WTC11 (cell line): Measurements from ENCODE around the gene PDZK1IP1. TPM values are rescaled to one million over a fixed set of nuclear protein-coding genes. Genes with fewer than 3 reads are reported as not detected.

Experiments
- ATAC-seq: fragments of 200-7000 bp; cut with Tn5 transposase; 2 replicates; pipeline ENCODE4 v1.10.0; 2021; ENCODE audit warnings: mild to moderate bottlenecking, moderate library complexity
- CTCF ChIA-PET: fragments of 300-600 bp; sonication (Branson Sonifier 250); formaldehyde crosslinking; loops from one replicate; lab custom pipeline; 2021; ENCODE audit warnings: antibody characterized with exemption; lab: Charles Lee
- POLR2A ChIA-PET: fragments of 350-600 bp; sonication (Branson Sonifier 250); formaldehyde crosslinking; loops from one replicate; lab custom pipeline; 2021; ENCODE audit warnings: antibody characterized with exemption; lab: Charles Lee
- DNase-seq: peaks from one replicate; pipeline ENCODE4 v3.0.0; 2021; ENCODE audit warnings: low spot score
- H3K27ac Mint-ChIP-seq: 2 replicates; pipeline ENCODE4 v1.8.0; 2021; ENCODE audit warnings: mixed read lengths
- H3K27me3 Mint-ChIP-seq: 2 replicates; pipeline ENCODE4 v1.8.0; 2021; ENCODE audit warnings: low read depth, mild to moderate bottlenecking, moderate library complexity, mixed read lengths
- H3K36me3 Mint-ChIP-seq: 2 replicates; pipeline ENCODE4 v1.8.0; 2021; ENCODE audit warnings: mixed read lengths
- H3K4me1 Mint-ChIP-seq: 2 replicates; pipeline ENCODE4 v1.8.0; 2022; ENCODE audit warnings: mixed read lengths
- H3K4me3 Mint-ChIP-seq: 2 replicates; pipeline ENCODE4 v1.8.0; 2021; ENCODE audit warnings: mild to moderate bottlenecking, moderate library complexity, mixed read lengths
- H3K9me3 Mint-ChIP-seq: 2 replicates; pipeline ENCODE4 v1.8.0; 2021; ENCODE audit warnings: mixed read lengths
- CDX4 ChIP-seq: fragments of 250-450 bp; sonication (Bioruptor Pico); IDR thresholded peaks from 2 replicates; pipeline ENCODE4 v1.9.0; 2021; ENCODE audit warnings: moderate library complexity, mild to moderate bottlenecking, inconsistent platforms, borderline replicate concordance
- CREM ChIP-seq: sonication (generic); formaldehyde crosslinking; IDR thresholded peaks from 2 replicates; pipeline ENCODE4 v1.8.1; 2022; ENCODE audit warnings: mild to moderate bottlenecking, missing genetic modification reagents, moderate library complexity
- CTCF ChIP-seq: fragments of 200-600 bp; IDR thresholded peaks from 2 replicates; pipeline ENCODE4 v1.8.0; 2022; ENCODE audit warnings: antibody characterized with exemption
- ELF4 ChIP-seq: sonication (generic); formaldehyde crosslinking; IDR thresholded peaks from 2 replicates; pipeline ENCODE4 v1.8.1; 2022; ENCODE audit warnings: low read depth, mild to moderate bottlenecking, moderate library complexity, missing genetic modification reagents
- ERG ChIP-seq: fragments of 250-450 bp; sonication (Bioruptor Pico); IDR thresholded peaks from 2 replicates; pipeline ENCODE4 v1.8.0; 2021; ENCODE audit warnings: mild to moderate bottlenecking
- MYBL2 ChIP-seq: sonication (generic); formaldehyde crosslinking; IDR thresholded peaks from 2 replicates; pipeline ENCODE4 v1.8.1; 2023; ENCODE audit warnings: mild to moderate bottlenecking, moderate library complexity, missing genetic modification reagents
- PRRX2 ChIP-seq: fragments of 250-450 bp; sonication (Bioruptor Pico); IDR thresholded peaks from 2 replicates; pipeline ENCODE4 v1.8.0; 2021; ENCODE audit warnings: mild to moderate bottlenecking
- RELA ChIP-seq: sonication (generic); formaldehyde crosslinking; IDR thresholded peaks from 2 replicates; pipeline ENCODE4 v1.8.1; 2022; ENCODE audit warnings: missing genetic modification reagents, mild to moderate bottlenecking, borderline replicate concordance
- ZNF121 ChIP-seq: sonication (generic); formaldehyde crosslinking; IDR thresholded peaks from 2 replicates; pipeline ENCODE4 v1.8.0; 2023; ENCODE audit warnings: missing genetic modification reagents
- ZNF281 ChIP-seq: sonication (generic); formaldehyde crosslinking; IDR thresholded peaks from 2 replicates; pipeline ENCODE4 v1.8.0; 2023; ENCODE audit warnings: mild to moderate bottlenecking, missing genetic modification reagents
- ZNF423 ChIP-seq: fragments of 250-450 bp; sonication (Bioruptor Pico); IDR thresholded peaks from 2 replicates; pipeline ENCODE4 v2.1.2; 2022; ENCODE audit warnings: mild to moderate bottlenecking, moderate library complexity
- total RNA-seq: library from RNA; stranded (reverse); gene quantifications from 3 replicates; pipeline ENCODE4 v1.2.3, GENCODE V29; 2021
- TF ChIP-seq, protein P1 (sequence below): sonication (generic); formaldehyde crosslinking; IDR thresholded peaks from 2 replicates; pipeline ENCODE4 v1.8.1; 2023; ENCODE audit warnings: mild to moderate bottlenecking, missing genetic modification reagents, borderline replicate concordance
- TF ChIP-seq, protein P2 (sequence below): sonication (generic); formaldehyde crosslinking; IDR thresholded peaks from 2 replicates; pipeline ENCODE4 v1.8.1; 2023; ENCODE audit warnings: mild to moderate bottlenecking, missing genetic modification reagents, moderate library complexity
- TF ChIP-seq, protein P3 (sequence below): sonication (generic); formaldehyde crosslinking; IDR thresholded peaks from 2 replicates; pipeline ENCODE4 v1.8.1; 2023; ENCODE audit warnings: mild to moderate bottlenecking, missing genetic modification reagents
- TF ChIP-seq, protein P4 (sequence below): fragments of 250-450 bp; sonication (Bioruptor Pico); conservative IDR thresholded peaks from 2 replicates; pipeline ENCODE4 v1.9.0; 2021; ENCODE audit warnings: mild to moderate bottlenecking
- TF ChIP-seq, protein P5 (sequence below): fragments of 250-450 bp; sonication (Bioruptor Pico); IDR thresholded peaks from 2 replicates; pipeline ENCODE4 v1.9.0; 2021; ENCODE audit warnings: mild to moderate bottlenecking

PDZK1IP1 gene
- total RNA-seq, 1 experiment from 2014 or later: not detected

- TF ChIP-seq CTCF (no peak), CREM (CRISPR knock-in tag) (no peak), ELF4 (no peak), ERG (CRISPR knock-in tag) (no peak), ZNF121 (no peak)
- TF ChIP-seq, protein P1, sequence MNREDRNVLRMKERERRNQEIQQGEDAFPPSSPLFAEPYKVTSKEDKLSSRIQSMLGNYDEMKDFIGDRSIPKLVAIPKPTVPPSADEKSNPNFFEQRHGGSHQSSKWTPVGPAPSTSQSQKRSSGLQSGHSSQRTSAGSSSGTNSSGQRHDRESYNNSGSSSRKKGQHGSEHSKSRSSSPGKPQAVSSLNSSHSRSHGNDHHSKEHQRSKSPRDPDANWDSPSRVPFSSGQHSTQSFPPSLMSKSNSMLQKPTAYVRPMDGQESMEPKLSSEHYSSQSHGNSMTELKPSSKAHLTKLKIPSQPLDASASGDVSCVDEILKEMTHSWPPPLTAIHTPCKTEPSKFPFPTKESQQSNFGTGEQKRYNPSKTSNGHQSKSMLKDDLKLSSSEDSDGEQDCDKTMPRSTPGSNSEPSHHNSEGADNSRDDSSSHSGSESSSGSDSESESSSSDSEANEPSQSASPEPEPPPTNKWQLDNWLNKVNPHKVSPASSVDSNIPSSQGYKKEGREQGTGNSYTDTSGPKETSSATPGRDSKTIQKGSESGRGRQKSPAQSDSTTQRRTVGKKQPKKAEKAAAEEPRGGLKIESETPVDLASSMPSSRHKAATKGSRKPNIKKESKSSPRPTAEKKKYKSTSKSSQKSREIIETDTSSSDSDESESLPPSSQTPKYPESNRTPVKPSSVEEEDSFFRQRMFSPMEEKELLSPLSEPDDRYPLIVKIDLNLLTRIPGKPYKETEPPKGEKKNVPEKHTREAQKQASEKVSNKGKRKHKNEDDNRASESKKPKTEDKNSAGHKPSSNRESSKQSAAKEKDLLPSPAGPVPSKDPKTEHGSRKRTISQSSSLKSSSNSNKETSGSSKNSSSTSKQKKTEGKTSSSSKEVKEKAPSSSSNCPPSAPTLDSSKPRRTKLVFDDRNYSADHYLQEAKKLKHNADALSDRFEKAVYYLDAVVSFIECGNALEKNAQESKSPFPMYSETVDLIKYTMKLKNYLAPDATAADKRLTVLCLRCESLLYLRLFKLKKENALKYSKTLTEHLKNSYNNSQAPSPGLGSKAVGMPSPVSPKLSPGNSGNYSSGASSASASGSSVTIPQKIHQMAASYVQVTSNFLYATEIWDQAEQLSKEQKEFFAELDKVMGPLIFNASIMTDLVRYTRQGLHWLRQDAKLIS (CRISPR knock-in tag): no peak
- TF ChIP-seq, protein P2, sequence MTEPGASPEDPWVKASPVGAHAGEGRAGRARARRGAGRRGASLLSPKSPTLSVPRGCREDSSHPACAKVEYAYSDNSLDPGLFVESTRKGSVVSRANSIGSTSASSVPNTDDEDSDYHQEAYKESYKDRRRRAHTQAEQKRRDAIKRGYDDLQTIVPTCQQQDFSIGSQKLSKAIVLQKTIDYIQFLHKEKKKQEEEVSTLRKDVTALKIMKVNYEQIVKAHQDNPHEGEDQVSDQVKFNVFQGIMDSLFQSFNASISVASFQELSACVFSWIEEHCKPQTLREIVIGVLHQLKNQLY (CRISPR knock-in tag): no peak
- TF ChIP-seq, protein P3, sequence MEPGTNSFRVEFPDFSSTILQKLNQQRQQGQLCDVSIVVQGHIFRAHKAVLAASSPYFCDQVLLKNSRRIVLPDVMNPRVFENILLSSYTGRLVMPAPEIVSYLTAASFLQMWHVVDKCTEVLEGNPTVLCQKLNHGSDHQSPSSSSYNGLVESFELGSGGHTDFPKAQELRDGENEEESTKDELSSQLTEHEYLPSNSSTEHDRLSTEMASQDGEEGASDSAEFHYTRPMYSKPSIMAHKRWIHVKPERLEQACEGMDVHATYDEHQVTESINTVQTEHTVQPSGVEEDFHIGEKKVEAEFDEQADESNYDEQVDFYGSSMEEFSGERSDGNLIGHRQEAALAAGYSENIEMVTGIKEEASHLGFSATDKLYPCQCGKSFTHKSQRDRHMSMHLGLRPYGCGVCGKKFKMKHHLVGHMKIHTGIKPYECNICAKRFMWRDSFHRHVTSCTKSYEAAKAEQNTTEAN: no peak
- TF ChIP-seq, protein P4, sequence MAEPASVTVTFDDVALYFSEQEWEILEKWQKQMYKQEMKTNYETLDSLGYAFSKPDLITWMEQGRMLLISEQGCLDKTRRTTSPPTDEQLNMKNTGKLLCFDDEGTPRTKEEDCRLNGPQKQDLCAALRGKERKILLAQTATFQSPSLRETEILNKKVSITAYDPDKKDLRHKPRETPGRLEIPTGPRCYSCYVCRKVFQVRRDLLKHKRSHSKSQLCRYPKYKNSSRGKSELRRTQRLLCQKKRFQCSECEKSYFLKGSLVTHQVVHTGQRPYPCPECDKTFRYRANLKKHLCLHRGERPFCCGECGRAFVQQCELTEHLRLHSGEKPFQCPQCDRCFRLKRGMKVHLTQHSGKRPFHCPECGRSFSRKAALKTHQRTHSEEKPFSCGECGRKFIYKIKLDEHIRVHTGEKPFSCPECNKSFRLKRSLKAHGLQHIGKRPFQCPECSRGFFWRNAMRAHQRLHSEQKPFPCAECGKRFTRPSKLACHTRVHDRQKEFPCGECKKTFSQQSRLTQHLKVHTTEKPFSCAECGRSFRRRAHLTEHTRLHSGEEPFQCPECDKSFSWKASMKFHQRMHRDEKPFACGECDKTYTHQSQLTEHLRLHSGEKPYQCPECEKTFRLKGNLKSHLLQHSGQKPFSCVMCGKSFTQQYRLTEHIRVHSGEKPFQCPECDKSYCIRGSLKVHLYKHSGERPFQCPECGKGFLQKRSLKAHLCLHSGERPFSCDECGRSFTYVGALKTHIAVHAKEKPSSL (CRISPR knock-in tag): no peak
Measured at GRCh38 chr1:47174656-47175020, 15.2 kb downstream of the PDZK1IP1 start (continued).

GRCh38 chr1:47172782-47173181, 17.1 kb downstream of the PDZK1IP1 start:
- H3K36me3 Mint-ChIP-seq: no peaks in the 10 kb centered on the region; the same call in 1 of the 2 replicates
- peaks cover 13% of the 10 kb centered on the region; the same call in 1 of the 2 replicates for H3K9me3 Mint-ChIP-seq
- DNase-seq (no peak), ATAC-seq (no peak)
- TF ChIP-seq CDX4 (CRISPR knock-in tag): no peak
- no peak for TF ChIP-seq ZNF423 (CRISPR knock-in tag)
- TF ChIP-seq MYBL2 (CRISPR knock-in tag): no peak
- TF ChIP-seq, protein P5, sequence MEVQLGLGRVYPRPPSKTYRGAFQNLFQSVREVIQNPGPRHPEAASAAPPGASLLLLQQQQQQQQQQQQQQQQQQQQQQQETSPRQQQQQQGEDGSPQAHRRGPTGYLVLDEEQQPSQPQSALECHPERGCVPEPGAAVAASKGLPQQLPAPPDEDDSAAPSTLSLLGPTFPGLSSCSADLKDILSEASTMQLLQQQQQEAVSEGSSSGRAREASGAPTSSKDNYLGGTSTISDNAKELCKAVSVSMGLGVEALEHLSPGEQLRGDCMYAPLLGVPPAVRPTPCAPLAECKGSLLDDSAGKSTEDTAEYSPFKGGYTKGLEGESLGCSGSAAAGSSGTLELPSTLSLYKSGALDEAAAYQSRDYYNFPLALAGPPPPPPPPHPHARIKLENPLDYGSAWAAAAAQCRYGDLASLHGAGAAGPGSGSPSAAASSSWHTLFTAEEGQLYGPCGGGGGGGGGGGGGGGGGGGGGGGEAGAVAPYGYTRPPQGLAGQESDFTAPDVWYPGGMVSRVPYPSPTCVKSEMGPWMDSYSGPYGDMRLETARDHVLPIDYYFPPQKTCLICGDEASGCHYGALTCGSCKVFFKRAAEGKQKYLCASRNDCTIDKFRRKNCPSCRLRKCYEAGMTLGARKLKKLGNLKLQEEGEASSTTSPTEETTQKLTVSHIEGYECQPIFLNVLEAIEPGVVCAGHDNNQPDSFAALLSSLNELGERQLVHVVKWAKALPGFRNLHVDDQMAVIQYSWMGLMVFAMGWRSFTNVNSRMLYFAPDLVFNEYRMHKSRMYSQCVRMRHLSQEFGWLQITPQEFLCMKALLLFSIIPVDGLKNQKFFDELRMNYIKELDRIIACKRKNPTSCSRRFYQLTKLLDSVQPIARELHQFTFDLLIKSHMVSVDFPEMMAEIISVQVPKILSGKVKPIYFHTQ (CRISPR knock-in tag): no peak
- TF ChIP-seq ZNF281 (CRISPR knock-in tag): no peak
- TF ChIP-seq RELA (CRISPR knock-in tag): no peak
- TF ChIP-seq PRRX2 (CRISPR knock-in tag): no peak
- ChIA-PET POLR2A (no interaction called here), CTCF (no interaction called here)
- H3K27ac Mint-ChIP-seq: no peak overlapping the region
- H3K4me3 Mint-ChIP-seq: no peak overlapping the region
- H3K4me1 Mint-ChIP-seq: peaks cover 3% of the 10 kb centered on the region; the same call in 1 of the 2 replicates
- peaks cover 27% of the 10 kb centered on the region for H3K27me3 Mint-ChIP-seq
